ENCODE measurements around the gene NUP210L.
A peak's percentile ranks its signal among the peaks of the same experiment; 100 is the strongest.

NUP210L gene

GRCh38 chr1:153973071-153973470 lies 181.8 kb downstream of the NUP210L start:
- TF ChIP-seq, protein P1, sequence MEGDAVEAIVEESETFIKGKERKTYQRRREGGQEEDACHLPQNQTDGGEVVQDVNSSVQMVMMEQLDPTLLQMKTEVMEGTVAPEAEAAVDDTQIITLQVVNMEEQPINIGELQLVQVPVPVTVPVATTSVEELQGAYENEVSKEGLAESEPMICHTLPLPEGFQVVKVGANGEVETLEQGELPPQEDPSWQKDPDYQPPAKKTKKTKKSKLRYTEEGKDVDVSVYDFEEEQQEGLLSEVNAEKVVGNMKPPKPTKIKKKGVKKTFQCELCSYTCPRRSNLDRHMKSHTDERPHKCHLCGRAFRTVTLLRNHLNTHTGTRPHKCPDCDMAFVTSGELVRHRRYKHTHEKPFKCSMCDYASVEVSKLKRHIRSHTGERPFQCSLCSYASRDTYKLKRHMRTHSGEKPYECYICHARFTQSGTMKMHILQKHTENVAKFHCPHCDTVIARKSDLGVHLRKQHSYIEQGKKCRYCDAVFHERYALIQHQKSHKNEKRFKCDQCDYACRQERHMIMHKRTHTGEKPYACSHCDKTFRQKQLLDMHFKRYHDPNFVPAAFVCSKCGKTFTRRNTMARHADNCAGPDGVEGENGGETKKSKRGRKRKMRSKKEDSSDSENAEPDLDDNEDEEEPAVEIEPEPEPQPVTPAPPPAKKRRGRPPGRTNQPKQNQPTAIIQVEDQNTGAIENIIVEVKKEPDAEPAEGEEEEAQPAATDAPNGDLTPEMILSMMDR (IDR thresholded peaks at IDR 0.05; ENCODE audit: low read depth, low read length, missing control alignments) = no peak
- in situ Hi-C loops (cut with HindIII; ENCODE audit: low sequenced_read_pairs) = no loop called here
- DNase-seq (ENCODE audit: low read depth) = no peak
- no peak overlapping the region for H3K4me3 ChIP-seq (ENCODE audit: low read depth, low read length)

GRCh38 chr1:153970346-153970745 lies 184.5 kb downstream of the NUP210L start:
- in situ Hi-C loops (cut with HindIII; ENCODE audit: low sequenced_read_pairs) = no loop called here
- TF ChIP-seq, protein P1 (IDR thresholded peaks at IDR 0.05; ENCODE audit: low read depth, low read length, missing control alignments) = no peak
- no peak overlapping the region for H3K4me3 ChIP-seq (ENCODE audit: low read depth, low read length)
- DNase-seq (ENCODE audit: low read depth) = no peak

DNA sequence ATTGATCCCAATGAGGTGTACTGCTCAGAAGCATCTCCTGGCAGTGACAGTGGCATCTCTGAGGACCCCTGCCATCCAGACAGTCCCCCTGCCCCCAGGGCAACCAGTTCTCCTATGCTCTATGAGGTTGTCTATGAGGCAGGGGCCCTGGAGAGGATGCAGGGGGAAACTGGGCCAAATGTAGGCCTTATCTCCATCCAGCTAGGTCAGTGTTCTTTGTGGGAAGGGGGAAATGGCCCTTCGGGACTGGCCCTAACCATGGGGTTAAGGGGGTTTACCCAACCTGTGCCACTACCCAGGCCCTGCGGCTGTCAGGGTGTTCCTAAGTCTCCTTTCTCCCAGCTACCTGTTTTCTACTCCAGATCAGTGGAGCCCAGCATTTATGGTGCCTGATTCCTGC lies 185.9 kb downstream of the NUP210L start:
- DNase-seq (ENCODE audit: low read depth) = no peak
- in situ Hi-C loops (cut with HindIII; ENCODE audit: low sequenced_read_pairs) = no loop called here
- TF ChIP-seq, protein P1 (IDR thresholded peaks at IDR 0.05; ENCODE audit: low read depth, low read length, missing control alignments) = no peak
- H3K4me3 ChIP-seq (ENCODE audit: low read depth, low read length) = peak overlapping the region; percentile 53

- TF ChIP-seq, protein P1 (IDR thresholded peaks at IDR 0.05; ENCODE audit: low read depth, low read length, missing control alignments) = no peak
- no peak for DNase-seq (ENCODE audit: low read depth)
- in situ Hi-C loops (cut with HindIII; ENCODE audit: low sequenced_read_pairs) = no loop called here
- H3K4me3 ChIP-seq (ENCODE audit: low read depth, low read length) = peak overlapping the region; percentile 53
These were observed 186.5 kb downstream of the NUP210L start for GRCh38 chr1:153968408-153968807.

GRCh38 chr1:153968000-153968363 lies 186.9 kb downstream of the NUP210L start:
- H3K4me3 ChIP-seq (ENCODE audit: low read depth, low read length) = peak overlapping the region; percentile 53
- in situ Hi-C loops (cut with HindIII; ENCODE audit: low sequenced_read_pairs) = no loop called here
- TF ChIP-seq, protein P1 (IDR thresholded peaks at IDR 0.05; ENCODE audit: low read depth, low read length, missing control alignments) = no peak
- no peak for DNase-seq (ENCODE audit: low read depth)

DNA sequence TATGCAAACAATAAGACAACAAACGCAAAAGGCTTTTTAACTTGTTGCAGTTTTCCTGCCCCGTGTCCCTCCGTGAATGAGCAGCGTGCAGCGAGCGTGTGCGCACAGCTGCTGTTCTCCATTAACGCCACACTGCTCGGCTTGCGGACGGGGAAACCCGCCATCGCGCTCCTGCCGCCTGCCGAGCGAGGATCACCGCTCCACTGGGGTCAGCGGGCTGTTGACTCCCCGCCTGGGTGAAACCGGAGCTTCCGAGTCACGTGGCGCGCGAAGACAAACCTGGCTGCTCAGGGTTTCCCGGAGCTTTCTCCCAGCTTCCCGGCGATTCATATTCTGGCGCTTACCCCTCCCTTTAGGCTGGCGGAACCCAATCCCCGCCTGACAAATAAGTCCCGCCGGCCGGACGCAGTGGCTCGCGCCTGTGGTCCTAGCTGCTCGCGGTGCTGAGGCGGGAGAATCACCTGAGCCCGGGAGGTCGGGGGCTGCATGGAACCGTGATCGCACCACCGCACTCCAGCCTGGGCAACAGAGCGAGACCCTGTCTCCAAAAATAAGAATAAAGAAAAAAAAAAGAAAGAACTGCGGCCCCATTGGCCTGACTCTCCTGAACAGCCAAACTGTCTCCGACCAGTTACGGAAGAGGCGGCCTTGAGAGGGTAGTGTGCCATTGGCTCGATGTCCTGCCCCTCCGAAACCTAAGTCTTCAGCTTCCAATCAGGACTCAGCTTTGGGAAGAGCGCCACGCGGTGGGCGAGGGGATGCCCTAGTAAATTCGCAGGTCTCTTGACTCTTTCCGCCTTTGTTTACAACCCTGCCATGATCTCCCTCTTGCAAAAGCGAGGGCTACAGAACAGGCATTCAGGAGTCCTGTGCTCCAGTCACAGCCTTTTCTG lies 187.5 kb downstream of the NUP210L start, which contains the start of gene CREB3L4:
CREB3L4 (plus strand) TSS at position 796 of the 893 bp plus-strand sequence. CDS start 624 bp downstream, outside the sequence.
- in situ Hi-C loops (cut with HindIII; ENCODE audit: low sequenced_read_pairs) = no loop called here
- TF ChIP-seq, protein P1 (IDR thresholded peaks at IDR 0.05; ENCODE audit: low read depth, low read length, missing control alignments) = peak; percentile 43
- H3K4me3 ChIP-seq (ENCODE audit: low read depth, low read length) = peak within 1 kb of the TSS; percentile 53
- DNase-seq (ENCODE audit: low read depth) = peak; percentile 97
